Vagina (tissue), 2 donors: Measurements from ENCODE around the gene FBXW5.

Source experiments
- POLR2A ChIP-seq, 2 donors: fragments of 450-650 bp; IDR thresholded peaks; one replicate each; pipeline ENCODE4 v1.6.1; 2017; ENCODE audit warnings: antibody characterized with exemption in 2 of 2, mild to moderate bottlenecking in 2 of 2, moderate library complexity in 2 of 2
- POLR2AphosphoS5 ChIP-seq, 2 donors: sonication (generic); formaldehyde crosslinking; IDR thresholded peaks; one replicate each; pipeline ENCODE4 v1.9.0; 2017; ENCODE audit warnings: antibody characterized with exemption in 2 of 2, mild to moderate bottlenecking in 2 of 2, low read depth in 1 of 2; ENCODE audit not compliant: insufficient read depth in 1 of 2
- TF ChIP-seq, protein P1 (sequence below), 3 experiments: fragments of 450-650 bp in 2 of 3; fragments of 200-600 bp in 1 of 3; sonication (generic) in 1 of 3; IDR thresholded peaks; one replicate each; pipeline ENCODE4 v1.5.1; 2017 to 2019; ENCODE audit warnings: antibody characterized with exemption in 3 of 3, mild to moderate bottlenecking in 2 of 3, moderate library complexity in 2 of 3

DNA sequence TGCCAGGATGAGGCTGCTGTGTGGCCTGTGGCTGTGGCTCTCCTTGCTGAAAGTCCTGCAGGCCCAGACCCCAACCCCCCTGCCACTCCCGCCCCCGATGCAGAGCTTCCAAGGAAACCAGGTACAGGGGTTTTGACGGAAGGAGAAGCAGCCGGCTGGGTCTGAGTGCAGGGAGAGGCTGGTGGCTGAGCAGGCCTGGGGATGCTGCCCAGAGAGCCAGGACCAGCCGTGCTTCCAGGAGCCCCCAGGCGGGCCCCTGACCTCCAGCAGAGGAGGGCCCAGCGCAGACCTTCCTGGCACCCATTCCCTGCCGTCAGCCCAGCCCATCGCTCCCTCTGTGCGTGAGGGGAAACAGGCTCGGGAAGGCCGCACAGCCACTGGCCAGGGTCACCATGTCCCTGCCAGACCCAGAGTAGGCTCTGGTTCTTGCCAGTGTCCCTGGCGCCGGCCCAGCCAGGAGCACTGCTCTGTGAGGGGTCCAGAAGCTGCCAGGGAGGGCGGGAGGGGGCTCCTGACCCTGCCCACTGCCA lies 7.8 kb upstream of the FBXW5 start:
- TF ChIP-seq, protein P1, sequence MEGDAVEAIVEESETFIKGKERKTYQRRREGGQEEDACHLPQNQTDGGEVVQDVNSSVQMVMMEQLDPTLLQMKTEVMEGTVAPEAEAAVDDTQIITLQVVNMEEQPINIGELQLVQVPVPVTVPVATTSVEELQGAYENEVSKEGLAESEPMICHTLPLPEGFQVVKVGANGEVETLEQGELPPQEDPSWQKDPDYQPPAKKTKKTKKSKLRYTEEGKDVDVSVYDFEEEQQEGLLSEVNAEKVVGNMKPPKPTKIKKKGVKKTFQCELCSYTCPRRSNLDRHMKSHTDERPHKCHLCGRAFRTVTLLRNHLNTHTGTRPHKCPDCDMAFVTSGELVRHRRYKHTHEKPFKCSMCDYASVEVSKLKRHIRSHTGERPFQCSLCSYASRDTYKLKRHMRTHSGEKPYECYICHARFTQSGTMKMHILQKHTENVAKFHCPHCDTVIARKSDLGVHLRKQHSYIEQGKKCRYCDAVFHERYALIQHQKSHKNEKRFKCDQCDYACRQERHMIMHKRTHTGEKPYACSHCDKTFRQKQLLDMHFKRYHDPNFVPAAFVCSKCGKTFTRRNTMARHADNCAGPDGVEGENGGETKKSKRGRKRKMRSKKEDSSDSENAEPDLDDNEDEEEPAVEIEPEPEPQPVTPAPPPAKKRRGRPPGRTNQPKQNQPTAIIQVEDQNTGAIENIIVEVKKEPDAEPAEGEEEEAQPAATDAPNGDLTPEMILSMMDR (IDR thresholded peaks at IDR 0.05), result no peak
- TF ChIP-seq POLR2A (IDR thresholded peaks at IDR 0.05), result no peak
- TF ChIP-seq POLR2AphosphoS5 (IDR thresholded peaks at IDR 0.05; ENCODE audit: insufficient read depth in 1 of 2, low read depth in 1 of 2), result peak in 1 of 2 donors; percentile 23
